Adrenal gland (tissue), 12 donors: ENCODE measurements around the gene BRSK2. TPM values are rescaled to one million over a fixed set of nuclear protein-coding genes. Genes with fewer than 3 reads are reported as not detected.

Experiments
- DNase-seq, 7 donors: peaks; one replicate each; pipeline ENCODE4 v3.0.0-alpha.2; 2019 to 2020
- H3K27ac ChIP-seq, 5 donors: fragments of 200-600 bp; sonication (generic) in 4 of 5; 1 replicate in 3 of 5; 2 replicates in 2 of 5; pipeline versions ENCODE4 v1.5.1 to v1.8.0; 2016 to 2020; ENCODE audit warnings: mild to moderate bottlenecking in 1 of 5
- H3K27me3 ChIP-seq: fragments of 200-600 bp; 2 replicates; pipeline ENCODE4 v1.8.0; 2021
- H3K36me3 ChIP-seq, 2 donors: fragments of 200-600 bp; replicated peaks in 1 of 2; 1 replicate in 1 of 2; 2 replicates in 1 of 2; pipeline versions ENCODE4 v1.5.1 to v1.8.0; 2018 to 2022
- H3K4me1 ChIP-seq, 2 donors: fragments of 200-600 bp; replicated peaks in 1 of 2; 1 replicate in 1 of 2; 2 replicates in 1 of 2; pipeline versions ENCODE4 v1.5.1 to v1.8.0; 2018 to 2021
- H3K4me3 ChIP-seq, 4 donors: fragments of 200-600 bp; sonication (generic) in 3 of 4; one replicate each; pipeline ENCODE4 v1.5.1; 2016 to 2018
- H3K9me3 ChIP-seq, 3 donors: fragments of 200-600 bp; sonication (generic) in 1 of 3; replicated peaks in 1 of 3; 1 replicate in 2 of 3; 2 replicates in 1 of 3; pipeline versions ENCODE4 v1.5.1 to v1.8.0; 2016 to 2021
- POLR2A ChIP-seq, 2 donors: fragments of 450-650 bp; IDR thresholded peaks; one replicate each; pipeline ENCODE4 v1.6.1; 2017; ENCODE audit warnings: antibody characterized with exemption in 2 of 2, mild to moderate bottlenecking in 2 of 2, moderate library complexity in 1 of 2
- WGBS, 4 donors: extraction: QIAGEN DNeasy Blood & Tissue Kit in 2 of 4; methylation state at CpG; one replicate each; pipeline versions ENCODE4 v1.1.5 to v1.1.7; 2013 to 2017; 5-methylcytosine and 5-hydroxymethylcytosine counted together
- intact Hi-C, 2 donors: fragments of 100-400 bp; cut with DNase I; formaldehyde crosslinking; loops; one replicate each; pipeline versions ENCODE4 v1.14.1 to v1.15.0; 2022 to 2023
- polyA plus RNA-seq, 3 donors: library from polyadenylated mRNA; stranded (reverse); fragments of 200-250 nt in 2 of 3; fragments of 350-450 nt in 1 of 3; fragmentation: Illumina TruSeq in 1 of 3; extraction: RNeasy Lipid Tissue Mini Kit (QIAGEN cat#74804) in 1 of 3; gene quantifications; one replicate each; pipeline ENCODE4 v1.2.3, GENCODE V29; 2013 to 2014
- total RNA-seq, 9 donors: library from RNA; depleted of rRNA in 4 of 9; stranded (reverse); fragments of >200 nt in 4 of 9; fragments of 120-200 nt in 1 of 9; fragmentation: NEBNext Ultra II Directional in 1 of 9; extraction: Animal tissue kit (Norgen Biotek cat#: 25700) in 1 of 9; gene quantifications; one replicate each; pipeline versions ENCODE4 v1.1.0 to v1.2.4, GENCODE V29; 2013 to 2023
- TF ChIP-seq, protein P1 (sequence below), 6 experiments: fragments of 450-650 bp in 4 of 6; fragments of 200-600 bp in 2 of 6; sonication (generic) in 1 of 6; IDR thresholded peaks; 1 replicate in 5 of 6; 2 replicates in 1 of 6; pipeline versions ENCODE4 v1.5.1 to v1.8.0; 2016 to 2021; ENCODE audit warnings: antibody characterized with exemption in 6 of 6, mild to moderate bottlenecking in 2 of 6, moderate library complexity in 1 of 6
- donor health status: healthy with polysubstance abuse.
- donor health status: Bipolar disorder and iron deficiency.
- donor health status: DM: yes; HTN: yes; CAD: no.
- donor health status: DM: no; HTN: no; CAD: no.
- donor health status: DM: no; HTN: no; CAD: no.
- donor health status: DM: yes; HTN: yes; CAD: no.

Gene BRSK2
- total and polyA plus RNA-seq, 12 donors: 0.18 to 24.5 (median 1.4) TPM; not detected in 1

DNA sequence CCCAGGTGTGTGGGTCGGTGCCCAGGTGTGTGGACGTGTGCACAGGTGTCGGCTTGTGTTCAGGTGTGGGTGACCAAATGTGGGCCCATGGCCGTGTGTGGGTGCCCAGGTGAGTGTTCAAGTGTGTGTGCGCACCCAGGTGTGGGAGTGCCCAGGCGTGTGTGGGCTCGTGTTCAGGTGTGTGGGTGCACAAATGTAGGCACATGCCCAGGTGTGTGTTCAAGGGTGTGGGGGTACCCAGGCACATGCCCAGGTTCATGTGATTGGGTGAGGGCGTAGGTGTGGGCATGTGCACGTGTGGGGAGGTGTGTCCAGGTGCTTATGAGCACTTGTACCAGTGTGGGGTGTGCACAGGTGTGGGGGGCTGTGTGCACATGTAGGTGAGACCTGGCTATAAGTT lies 54.0 kb downstream of the BRSK2 start:
- H3K27ac ChIP-seq: no peak overlapping the region
- no peak for TF ChIP-seq POLR2A (IDR thresholded peaks at IDR 0.05)
- TF ChIP-seq, protein P1, sequence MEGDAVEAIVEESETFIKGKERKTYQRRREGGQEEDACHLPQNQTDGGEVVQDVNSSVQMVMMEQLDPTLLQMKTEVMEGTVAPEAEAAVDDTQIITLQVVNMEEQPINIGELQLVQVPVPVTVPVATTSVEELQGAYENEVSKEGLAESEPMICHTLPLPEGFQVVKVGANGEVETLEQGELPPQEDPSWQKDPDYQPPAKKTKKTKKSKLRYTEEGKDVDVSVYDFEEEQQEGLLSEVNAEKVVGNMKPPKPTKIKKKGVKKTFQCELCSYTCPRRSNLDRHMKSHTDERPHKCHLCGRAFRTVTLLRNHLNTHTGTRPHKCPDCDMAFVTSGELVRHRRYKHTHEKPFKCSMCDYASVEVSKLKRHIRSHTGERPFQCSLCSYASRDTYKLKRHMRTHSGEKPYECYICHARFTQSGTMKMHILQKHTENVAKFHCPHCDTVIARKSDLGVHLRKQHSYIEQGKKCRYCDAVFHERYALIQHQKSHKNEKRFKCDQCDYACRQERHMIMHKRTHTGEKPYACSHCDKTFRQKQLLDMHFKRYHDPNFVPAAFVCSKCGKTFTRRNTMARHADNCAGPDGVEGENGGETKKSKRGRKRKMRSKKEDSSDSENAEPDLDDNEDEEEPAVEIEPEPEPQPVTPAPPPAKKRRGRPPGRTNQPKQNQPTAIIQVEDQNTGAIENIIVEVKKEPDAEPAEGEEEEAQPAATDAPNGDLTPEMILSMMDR (IDR thresholded peaks at IDR 0.05): no peak
- intact Hi-C loops: no loop called here
- no peak overlapping the region for H3K4me3 ChIP-seq
- H3K9me3 ChIP-seq: no peaks in the 10 kb centered on the region
- peaks cover 5% of the 10 kb centered on the region for H3K27me3 ChIP-seq
- H3K36me3 ChIP-seq: no peaks in the 10 kb centered on the region
- WGBS, 4 donors: 65 to 84% (median 79%) methylated on average over 6 to 9 of the region's 9 CpGs
- H3K4me1 ChIP-seq: no peaks in the 10 kb centered on the region
- DNase-seq: no peak

DNA sequence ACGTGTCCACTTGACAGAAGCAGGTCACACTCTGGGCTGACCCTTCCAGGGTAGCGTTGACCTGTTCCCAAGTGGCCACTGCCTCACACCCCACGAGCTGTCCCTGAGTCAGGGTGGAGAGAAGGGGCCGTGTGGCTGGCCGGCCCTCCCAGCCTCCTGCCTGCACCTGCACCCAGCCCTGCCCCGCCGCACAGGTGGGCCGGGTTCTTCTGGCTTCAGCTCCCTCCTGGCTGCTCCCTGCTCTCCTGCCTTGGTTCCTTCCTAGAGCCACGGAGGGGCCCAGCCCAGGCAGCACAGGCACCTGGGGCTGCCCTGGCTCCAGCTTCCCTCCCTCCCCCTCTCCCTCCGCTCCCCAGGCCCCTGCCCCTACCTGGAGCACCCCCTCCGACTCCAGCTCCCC lies 54.6 kb downstream of the BRSK2 start:
- TF ChIP-seq, protein P1 (IDR thresholded peaks at IDR 0.05): no peak
- TF ChIP-seq POLR2A (IDR thresholded peaks at IDR 0.05): no peak
- no peaks in the 10 kb centered on the region for H3K9me3 ChIP-seq
- H3K27me3 ChIP-seq: peaks cover 6% of the 10 kb centered on the region
- no peaks in the 10 kb centered on the region for H3K36me3 ChIP-seq
- 71 to 82% (median 74%) methylated on average over 9 to 11 of the region's 11 CpGs for WGBS, 4 donors
- no peak overlapping the region for H3K27ac ChIP-seq
- no peak for DNase-seq
- intact Hi-C loops: no loop called here
- H3K4me3 ChIP-seq: no peak overlapping the region
- H3K4me1 ChIP-seq: no peaks in the 10 kb centered on the region

- Histone ChIP-seq H3K4me1 (no peaks in the 10 kb centered on the region), H3K27me3 (peaks cover 4% of the 10 kb centered on the region), H3K9me3 (no peaks in the 10 kb centered on the region), H3K36me3 (no peaks in the 10 kb centered on the region), H3K4me3 (no peak overlapping the region), H3K27ac (no peak overlapping the region)
- DNase-seq: no peak
- TF ChIP-seq, protein P1 (IDR thresholded peaks at IDR 0.05): no peak
- no peak for TF ChIP-seq POLR2A (IDR thresholded peaks at IDR 0.05)
- intact Hi-C loops: no loop called here
- WGBS, 4 donors: 66 to 84% (median 73%) methylated on average over 12 to 32 of the region's 32 CpGs
Observed at GRCh38 chr11:1444823-1445422, 55.2 kb downstream of the BRSK2 start.

- no peak for DNase-seq
- H3K4me3 ChIP-seq: no peak overlapping the region
- H3K4me1 ChIP-seq: no peaks in the 10 kb centered on the region
- H3K36me3 ChIP-seq: no peaks in the 10 kb centered on the region
- WGBS, 4 donors: 87 to 100% (median 89%) methylated on average over 1 to 30 of the region's 30 CpGs
- H3K27me3 ChIP-seq: peaks cover 3% of the 10 kb centered on the region
- TF ChIP-seq, protein P1 (IDR thresholded peaks at IDR 0.05): no peak
- TF ChIP-seq POLR2A (IDR thresholded peaks at IDR 0.05): no peak
- H3K9me3 ChIP-seq: no peaks in the 10 kb centered on the region
- no peak overlapping the region for H3K27ac ChIP-seq
- intact Hi-C loops: no loop called here
Observed at GRCh38 chr11:1445741-1446445, 56.2 kb downstream of the BRSK2 start.
